Right lobe of liver (tissue), 4 donors: Measurements from ENCODE around the gene CDH1.

Experiments used
- POLR2A ChIP-seq: fragments of 450-650 bp; IDR thresholded peaks from one replicate; pipeline ENCODE4 v1.6.1; 2017; ENCODE audit warnings: antibody characterized with exemption, mild to moderate bottlenecking
- TF ChIP-seq, protein P1 (sequence below), 4 donors: fragments of 200-600 bp in 3 of 4; fragments of 450-650 bp in 1 of 4; IDR thresholded peaks; one replicate each; pipeline versions ENCODE4 v1.5.1 to v1.8.0; 2016 to 2022; ENCODE audit warnings: antibody characterized with exemption in 4 of 4, mild to moderate bottlenecking in 2 of 4
- donor health status: DM: no; HTN: no; CAD: no.
- donor health status: DM: no; HTN: no; CAD: no.
- donor health status: DM: no; HTN: yes; CAD: no.

DNA sequence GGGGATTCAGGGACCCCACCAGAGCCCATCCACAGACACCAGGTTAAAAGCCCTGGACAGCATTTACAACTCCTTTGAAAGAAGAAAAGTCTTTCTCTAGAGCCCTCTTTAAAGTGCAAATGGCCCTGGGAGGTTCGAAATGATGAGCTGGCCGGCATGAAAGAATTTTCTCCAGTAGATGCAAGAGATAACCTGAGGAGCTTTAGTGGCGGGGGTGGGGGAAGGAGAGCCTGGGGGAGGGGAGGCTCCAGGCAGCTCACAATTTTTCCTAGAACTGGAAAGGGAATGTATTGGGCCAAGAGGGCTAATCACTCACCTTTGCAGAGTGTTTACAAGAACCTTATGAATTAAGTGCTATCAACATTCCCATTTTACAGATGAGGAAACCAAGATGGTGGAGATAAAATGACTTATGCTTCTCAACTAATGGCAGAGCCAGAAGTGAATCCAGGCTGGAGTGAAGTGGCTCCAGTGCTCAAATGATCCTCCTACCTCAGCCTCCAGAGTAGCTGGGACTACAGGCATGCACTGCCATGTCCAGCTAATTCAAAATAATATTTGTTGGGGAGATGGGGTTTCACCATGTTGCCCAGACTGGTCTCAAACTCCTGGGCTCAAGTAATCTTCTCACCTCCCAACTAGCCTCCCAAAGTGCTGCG, 4.2 kb upstream of the CDH1 start:
- no peak for TF ChIP-seq POLR2A
- TF ChIP-seq, protein P1, sequence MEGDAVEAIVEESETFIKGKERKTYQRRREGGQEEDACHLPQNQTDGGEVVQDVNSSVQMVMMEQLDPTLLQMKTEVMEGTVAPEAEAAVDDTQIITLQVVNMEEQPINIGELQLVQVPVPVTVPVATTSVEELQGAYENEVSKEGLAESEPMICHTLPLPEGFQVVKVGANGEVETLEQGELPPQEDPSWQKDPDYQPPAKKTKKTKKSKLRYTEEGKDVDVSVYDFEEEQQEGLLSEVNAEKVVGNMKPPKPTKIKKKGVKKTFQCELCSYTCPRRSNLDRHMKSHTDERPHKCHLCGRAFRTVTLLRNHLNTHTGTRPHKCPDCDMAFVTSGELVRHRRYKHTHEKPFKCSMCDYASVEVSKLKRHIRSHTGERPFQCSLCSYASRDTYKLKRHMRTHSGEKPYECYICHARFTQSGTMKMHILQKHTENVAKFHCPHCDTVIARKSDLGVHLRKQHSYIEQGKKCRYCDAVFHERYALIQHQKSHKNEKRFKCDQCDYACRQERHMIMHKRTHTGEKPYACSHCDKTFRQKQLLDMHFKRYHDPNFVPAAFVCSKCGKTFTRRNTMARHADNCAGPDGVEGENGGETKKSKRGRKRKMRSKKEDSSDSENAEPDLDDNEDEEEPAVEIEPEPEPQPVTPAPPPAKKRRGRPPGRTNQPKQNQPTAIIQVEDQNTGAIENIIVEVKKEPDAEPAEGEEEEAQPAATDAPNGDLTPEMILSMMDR (IDR thresholded peaks at IDR 0.05): no peak
